K562 (cell line): ENCODE measurements around the gene BIRC3. TPM values are rescaled to one million over a fixed set of nuclear protein-coding genes. Genes with fewer than 3 reads are reported as not detected.

Source experiments
- BDP1 ChIP-seq: IDR thresholded peaks from 3 replicates; pipeline ENCODE4 v1.6.1; 2011; ENCODE audit not compliant: insufficient read length, insufficient read depth
- HCFC1 ChIP-seq: IDR thresholded peaks from 2 replicates; pipeline ENCODE4 v1.6.1; 2012; ENCODE audit warnings: low read depth, low read length, improper control_type of control experiment
- KDM5B ChIP-seq: fragments of 200-600 bp; sonication (generic); IDR thresholded peaks from 2 replicates; pipeline ENCODE4 v1.6.1; 2012; ENCODE audit warnings: low read depth, mild to moderate bottlenecking, moderate library complexity, low read length, control low read depth, inconsistent platforms; ENCODE audit not compliant: insufficient replicate concordance
- KLF13 ChIP-seq: fragments of 450-650 bp; IDR thresholded peaks from 2 replicates; pipeline ENCODE4 v1.6.1; 2016; ENCODE audit warnings: missing genetic modification characterization, low read depth, mild to moderate bottlenecking, missing compliant biosample characterization, moderate library complexity, borderline replicate concordance
- PTTG1 ChIP-seq: fragments of 450-650 bp; IDR thresholded peaks from 2 replicates; pipeline ENCODE4 v1.6.1; 2016; ENCODE audit warnings: low read depth, mild to moderate bottlenecking, missing genetic modification characterization, missing compliant biosample characterization
- SMAD2 ChIP-seq: fragments of 150-350 bp; IDR thresholded peaks from 2 replicates; pipeline ENCODE4 v1.6.1; 2014; ENCODE audit warnings: low read depth, mild to moderate bottlenecking, low read length
- XRCC3 ChIP-seq: fragments of 450-650 bp; IDR thresholded peaks from 2 replicates; pipeline ENCODE4 v1.6.1; 2017; ENCODE audit warnings: mild to moderate bottlenecking, moderate library complexity
- ZNF668 ChIP-seq: fragments of 250-450 bp; sonication (Bioruptor Pico); IDR thresholded peaks from 2 replicates; pipeline ENCODE4 v1.8.0; 2022; ENCODE audit warnings: mild to moderate bottlenecking, inconsistent platforms
- ZNF778 ChIP-seq: fragments of 450-650 bp; formaldehyde crosslinking; IDR thresholded peaks from 2 replicates; pipeline ENCODE4 v1.4.0; 2020; ENCODE audit warnings: mild to moderate bottlenecking, moderate library complexity
- polyA plus RNA-seq, 8 experiments: library from polyadenylated mRNA; depleted of rRNA in 4 of 8; stranded (reverse) in 5 of 8; unstranded in 3 of 8; fragments of >200 nt; fragmentation: Nextera tagmentation in 2 of 8; fragmentation: Illumina TruSeq in 1 of 8; extraction: Ambion mirVana in 2 of 8; extraction: Trizol in 1 of 8; gene quantifications; 2 replicates each; pipeline versions ENCODE4 v1.2.1 to v1.2.3, GENCODE V29; 2011 to 2014; ENCODE audit warnings: inconsistent platforms in 1 of 8, missing spikeins in 1 of 8
- total RNA-seq, 7 experiments: library from RNA; depleted of rRNA in 6 of 7; stranded (reverse); fragments of >200 nt in 6 of 7; fragmentation: Illumina TruSeq in 2 of 7; extraction: Trizol in 2 of 7; gene quantifications; 2 replicates each; pipeline versions ENCODE4 v1.2.1 to v1.2.3, GENCODE V29; 2011 to 2021; ENCODE audit warnings: low replicate concordance in 1 of 7
- TF ChIP-seq, protein P1 (sequence below): fragments of 200-600 bp; sonication (generic); IDR thresholded peaks from one replicate; pipeline ENCODE4 v1.6.1; 2012; ENCODE audit warnings: mild to moderate bottlenecking, low read depth, low read length, inconsistent platforms
- TF ChIP-seq, protein P2 (sequence below): sonication (generic); formaldehyde crosslinking; IDR thresholded peaks from 2 replicates; pipeline ENCODE4 v1.8.1; 2023; ENCODE audit warnings: mild to moderate bottlenecking, missing genetic modification reagents
- TF ChIP-seq, protein P3 (sequence below), 3 experiments: IDR thresholded peaks in 2 of 3; conservative IDR thresholded peaks in 1 of 3; 2 replicates each; pipeline ENCODE4 v1.5.1; 2011 to 2012; ENCODE audit warnings: low read length in 3 of 3, mild to moderate bottlenecking in 3 of 3, control low read depth in 2 of 3, improper control_type of control experiment in 1 of 3, inconsistent platforms in 1 of 3, low read depth in 1 of 3, mixed read lengths in 1 of 3, moderate library complexity in 1 of 3; ENCODE audit not compliant: insufficient read depth in 2 of 3

The BIRC3 gene
- total and polyA plus RNA-seq, 9 of the 15 experiments (the other 6 are each of a cell fraction or from before 2014, with no cell fraction given), result 0.08 to 0.42 (median 0.18) TPM

DNA sequence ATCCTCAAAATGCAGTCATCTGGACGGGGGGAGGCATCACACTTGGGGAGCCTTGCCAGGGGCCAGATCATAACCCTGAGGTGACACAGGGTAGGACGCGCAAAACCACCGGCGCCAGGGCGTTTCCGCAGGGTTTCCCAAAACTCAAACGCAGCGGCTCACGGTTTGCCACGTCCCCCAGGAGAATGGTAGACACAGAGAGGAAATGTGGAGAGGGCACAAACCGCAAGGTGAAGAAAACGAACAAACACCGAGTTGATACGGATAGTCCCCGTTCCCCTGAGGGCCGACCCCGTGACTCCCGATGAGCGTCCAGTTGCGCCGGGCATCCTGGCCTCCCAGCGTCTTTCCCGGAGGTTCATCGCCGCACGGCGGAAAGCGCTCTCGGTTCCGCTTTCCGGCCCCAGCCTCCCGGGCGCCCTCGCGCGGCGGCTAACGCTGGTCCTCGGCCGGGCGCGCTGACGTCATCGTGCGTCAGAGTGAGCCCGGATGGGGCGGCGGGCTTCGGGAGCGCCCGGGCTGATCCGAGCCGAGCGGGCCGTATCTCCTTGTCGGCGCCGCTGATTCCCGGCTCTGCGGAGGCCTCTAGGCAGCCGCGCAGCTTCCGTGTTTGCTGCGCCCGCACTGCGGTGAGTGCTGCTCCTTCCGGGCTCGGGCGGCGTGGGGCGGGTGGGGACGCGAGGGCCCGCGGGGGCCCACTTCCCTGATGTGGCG is 29.6 kb downstream of the BIRC3 start, which contains the start of gene BIRC2 (continued):
- TF ChIP-seq, protein P1, sequence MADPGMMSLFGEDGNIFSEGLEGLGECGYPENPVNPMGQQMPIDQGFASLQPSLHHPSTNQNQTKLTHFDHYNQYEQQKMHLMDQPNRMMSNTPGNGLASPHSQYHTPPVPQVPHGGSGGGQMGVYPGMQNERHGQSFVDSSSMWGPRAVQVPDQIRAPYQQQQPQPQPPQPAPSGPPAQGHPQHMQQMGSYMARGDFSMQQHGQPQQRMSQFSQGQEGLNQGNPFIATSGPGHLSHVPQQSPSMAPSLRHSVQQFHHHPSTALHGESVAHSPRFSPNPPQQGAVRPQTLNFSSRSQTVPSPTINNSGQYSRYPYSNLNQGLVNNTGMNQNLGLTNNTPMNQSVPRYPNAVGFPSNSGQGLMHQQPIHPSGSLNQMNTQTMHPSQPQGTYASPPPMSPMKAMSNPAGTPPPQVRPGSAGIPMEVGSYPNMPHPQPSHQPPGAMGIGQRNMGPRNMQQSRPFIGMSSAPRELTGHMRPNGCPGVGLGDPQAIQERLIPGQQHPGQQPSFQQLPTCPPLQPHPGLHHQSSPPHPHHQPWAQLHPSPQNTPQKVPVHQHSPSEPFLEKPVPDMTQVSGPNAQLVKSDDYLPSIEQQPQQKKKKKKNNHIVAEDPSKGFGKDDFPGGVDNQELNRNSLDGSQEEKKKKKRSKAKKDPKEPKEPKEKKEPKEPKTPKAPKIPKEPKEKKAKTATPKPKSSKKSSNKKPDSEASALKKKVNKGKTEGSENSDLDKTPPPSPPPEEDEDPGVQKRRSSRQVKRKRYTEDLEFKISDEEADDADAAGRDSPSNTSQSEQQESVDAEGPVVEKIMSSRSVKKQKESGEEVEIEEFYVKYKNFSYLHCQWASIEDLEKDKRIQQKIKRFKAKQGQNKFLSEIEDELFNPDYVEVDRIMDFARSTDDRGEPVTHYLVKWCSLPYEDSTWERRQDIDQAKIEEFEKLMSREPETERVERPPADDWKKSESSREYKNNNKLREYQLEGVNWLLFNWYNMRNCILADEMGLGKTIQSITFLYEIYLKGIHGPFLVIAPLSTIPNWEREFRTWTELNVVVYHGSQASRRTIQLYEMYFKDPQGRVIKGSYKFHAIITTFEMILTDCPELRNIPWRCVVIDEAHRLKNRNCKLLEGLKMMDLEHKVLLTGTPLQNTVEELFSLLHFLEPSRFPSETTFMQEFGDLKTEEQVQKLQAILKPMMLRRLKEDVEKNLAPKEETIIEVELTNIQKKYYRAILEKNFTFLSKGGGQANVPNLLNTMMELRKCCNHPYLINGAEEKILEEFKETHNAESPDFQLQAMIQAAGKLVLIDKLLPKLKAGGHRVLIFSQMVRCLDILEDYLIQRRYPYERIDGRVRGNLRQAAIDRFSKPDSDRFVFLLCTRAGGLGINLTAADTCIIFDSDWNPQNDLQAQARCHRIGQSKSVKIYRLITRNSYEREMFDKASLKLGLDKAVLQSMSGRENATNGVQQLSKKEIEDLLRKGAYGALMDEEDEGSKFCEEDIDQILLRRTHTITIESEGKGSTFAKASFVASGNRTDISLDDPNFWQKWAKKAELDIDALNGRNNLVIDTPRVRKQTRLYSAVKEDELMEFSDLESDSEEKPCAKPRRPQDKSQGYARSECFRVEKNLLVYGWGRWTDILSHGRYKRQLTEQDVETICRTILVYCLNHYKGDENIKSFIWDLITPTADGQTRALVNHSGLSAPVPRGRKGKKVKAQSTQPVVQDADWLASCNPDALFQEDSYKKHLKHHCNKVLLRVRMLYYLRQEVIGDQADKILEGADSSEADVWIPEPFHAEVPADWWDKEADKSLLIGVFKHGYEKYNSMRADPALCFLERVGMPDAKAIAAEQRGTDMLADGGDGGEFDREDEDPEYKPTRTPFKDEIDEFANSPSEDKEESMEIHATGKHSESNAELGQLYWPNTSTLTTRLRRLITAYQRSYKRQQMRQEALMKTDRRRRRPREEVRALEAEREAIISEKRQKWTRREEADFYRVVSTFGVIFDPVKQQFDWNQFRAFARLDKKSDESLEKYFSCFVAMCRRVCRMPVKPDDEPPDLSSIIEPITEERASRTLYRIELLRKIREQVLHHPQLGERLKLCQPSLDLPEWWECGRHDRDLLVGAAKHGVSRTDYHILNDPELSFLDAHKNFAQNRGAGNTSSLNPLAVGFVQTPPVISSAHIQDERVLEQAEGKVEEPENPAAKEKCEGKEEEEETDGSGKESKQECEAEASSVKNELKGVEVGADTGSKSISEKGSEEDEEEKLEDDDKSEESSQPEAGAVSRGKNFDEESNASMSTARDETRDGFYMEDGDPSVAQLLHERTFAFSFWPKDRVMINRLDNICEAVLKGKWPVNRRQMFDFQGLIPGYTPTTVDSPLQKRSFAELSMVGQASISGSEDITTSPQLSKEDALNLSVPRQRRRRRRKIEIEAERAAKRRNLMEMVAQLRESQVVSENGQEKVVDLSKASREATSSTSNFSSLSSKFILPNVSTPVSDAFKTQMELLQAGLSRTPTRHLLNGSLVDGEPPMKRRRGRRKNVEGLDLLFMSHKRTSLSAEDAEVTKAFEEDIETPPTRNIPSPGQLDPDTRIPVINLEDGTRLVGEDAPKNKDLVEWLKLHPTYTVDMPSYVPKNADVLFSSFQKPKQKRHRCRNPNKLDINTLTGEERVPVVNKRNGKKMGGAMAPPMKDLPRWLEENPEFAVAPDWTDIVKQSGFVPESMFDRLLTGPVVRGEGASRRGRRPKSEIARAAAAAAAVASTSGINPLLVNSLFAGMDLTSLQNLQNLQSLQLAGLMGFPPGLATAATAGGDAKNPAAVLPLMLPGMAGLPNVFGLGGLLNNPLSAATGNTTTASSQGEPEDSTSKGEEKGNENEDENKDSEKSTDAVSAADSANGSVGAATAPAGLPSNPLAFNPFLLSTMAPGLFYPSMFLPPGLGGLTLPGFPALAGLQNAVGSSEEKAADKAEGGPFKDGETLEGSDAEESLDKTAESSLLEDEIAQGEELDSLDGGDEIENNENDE, result no peak
- peak; percentile 65 for TF ChIP-seq KDM5B
- TF ChIP-seq, protein P2, sequence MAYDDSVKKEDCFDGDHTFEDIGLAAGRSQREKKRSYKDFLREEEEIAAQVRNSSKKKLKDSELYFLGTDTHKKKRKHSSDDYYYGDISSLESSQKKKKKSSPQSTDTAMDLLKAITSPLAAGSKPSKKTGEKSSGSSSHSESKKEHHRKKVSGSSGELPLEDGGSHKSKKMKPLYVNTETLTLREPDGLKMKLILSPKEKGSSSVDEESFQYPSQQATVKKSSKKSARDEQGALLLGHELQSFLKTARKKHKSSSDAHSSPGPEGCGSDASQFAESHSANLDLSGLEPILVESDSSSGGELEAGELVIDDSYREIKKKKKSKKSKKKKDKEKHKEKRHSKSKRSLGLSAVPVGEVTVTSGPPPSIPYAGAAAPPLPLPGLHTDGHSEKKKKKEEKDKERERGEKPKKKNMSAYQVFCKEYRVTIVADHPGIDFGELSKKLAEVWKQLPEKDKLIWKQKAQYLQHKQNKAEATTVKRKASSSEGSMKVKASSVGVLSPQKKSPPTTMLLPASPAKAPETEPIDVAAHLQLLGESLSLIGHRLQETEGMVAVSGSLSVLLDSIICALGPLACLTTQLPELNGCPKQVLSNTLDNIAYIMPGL (CRISPR knock-in tag), result peak; percentile 94
- no peak for TF ChIP-seq BDP1
- peak; percentile 64 for TF ChIP-seq HCFC1
- no peak for TF ChIP-seq SMAD2
- no peak for TF ChIP-seq KLF13 (tag)
- no peak for TF ChIP-seq PTTG1 (tag)
- TF ChIP-seq, protein P3, sequence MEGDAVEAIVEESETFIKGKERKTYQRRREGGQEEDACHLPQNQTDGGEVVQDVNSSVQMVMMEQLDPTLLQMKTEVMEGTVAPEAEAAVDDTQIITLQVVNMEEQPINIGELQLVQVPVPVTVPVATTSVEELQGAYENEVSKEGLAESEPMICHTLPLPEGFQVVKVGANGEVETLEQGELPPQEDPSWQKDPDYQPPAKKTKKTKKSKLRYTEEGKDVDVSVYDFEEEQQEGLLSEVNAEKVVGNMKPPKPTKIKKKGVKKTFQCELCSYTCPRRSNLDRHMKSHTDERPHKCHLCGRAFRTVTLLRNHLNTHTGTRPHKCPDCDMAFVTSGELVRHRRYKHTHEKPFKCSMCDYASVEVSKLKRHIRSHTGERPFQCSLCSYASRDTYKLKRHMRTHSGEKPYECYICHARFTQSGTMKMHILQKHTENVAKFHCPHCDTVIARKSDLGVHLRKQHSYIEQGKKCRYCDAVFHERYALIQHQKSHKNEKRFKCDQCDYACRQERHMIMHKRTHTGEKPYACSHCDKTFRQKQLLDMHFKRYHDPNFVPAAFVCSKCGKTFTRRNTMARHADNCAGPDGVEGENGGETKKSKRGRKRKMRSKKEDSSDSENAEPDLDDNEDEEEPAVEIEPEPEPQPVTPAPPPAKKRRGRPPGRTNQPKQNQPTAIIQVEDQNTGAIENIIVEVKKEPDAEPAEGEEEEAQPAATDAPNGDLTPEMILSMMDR (IDR thresholded peaks at IDR 0.05 in 2 of 3, conservative IDR thresholded peaks at IDR 0.05 in 1 of 3; ENCODE audit: insufficient read depth in 2 of 3, low read depth in 1 of 3, low read length in 3 of 3), result peak; percentile 80 to 90 (median 86)
- TF ChIP-seq XRCC3, result no peak
- TF ChIP-seq ZNF778 (CRISPR knock-in tag), result no peak
- no peak for TF ChIP-seq ZNF668 (CRISPR knock-in tag)
